Panc1 (cell line): Measurements from ENCODE around the gene CCDC158. TPM values are rescaled to one million over a fixed set of nuclear protein-coding genes. Genes with fewer than 3 reads are reported as not detected.

ENCODE experiments used
- ATAC-seq: fragments of 200-7000 bp; cut with Tn5 transposase; 2 replicates; pipeline ENCODE4 v1.9.1; 2020; ENCODE audit warnings: mild to moderate bottlenecking, moderate library complexity
- BruUV-seq: library from RNA; stranded (reverse); fragments of 400-500 nt; replicated peaks from 2 replicates; lab custom pipeline; 2021; lab: Mats Ljungman, UMichigan
- CTCF ChIA-PET: fragments of 300-600 bp; sonication (Branson Sonifier 250); formaldehyde crosslinking; loops from one replicate; lab custom pipeline; 2022; ENCODE audit warnings: antibody characterized with exemption; lab: Charles Lee
- POLR2A ChIA-PET: fragments of 300-600 bp; sonication (Branson Sonifier 250); formaldehyde crosslinking; loops from one replicate; lab custom pipeline; 2022; ENCODE audit warnings: antibody characterized with exemption; lab: Charles Lee
- DNase-seq: peaks from one replicate; pipeline ENCODE4 v3.0.0-alpha.2; 2010; ENCODE audit warnings: low read depth, low spot score
- H3K27ac ChIP-seq: 2 replicates; pipeline ENCODE4 v1.5.1; 2011; ENCODE audit warnings: mild to moderate bottlenecking, low read length, inconsistent platforms
- H3K27me3 ChIP-seq: fragments of 200-500 bp; sonication (Bioruptor generic); 2 replicates; pipeline ENCODE4 v1.6.0; 2014; ENCODE audit warnings: low read length, inconsistent platforms; ENCODE audit not compliant: control insufficient read depth, insufficient read depth
- H3K36me3 ChIP-seq: fragments of 200-500 bp; sonication (Bioruptor generic); 2 replicates; pipeline ENCODE4 v1.5.1; 2014; ENCODE audit warnings: inconsistent platforms, mild to moderate bottlenecking, low read length, moderate library complexity; ENCODE audit not compliant: control insufficient read depth, insufficient read depth
- H3K4me1 ChIP-seq: 2 replicates; pipeline ENCODE4 v1.5.1; 2011; ENCODE audit warnings: inconsistent platforms, mild to moderate bottlenecking, low read length, moderate library complexity; ENCODE audit not compliant: control insufficient read depth, insufficient read depth
- H3K4me3 ChIP-seq, 2 experiments: 2 replicates each; pipeline ENCODE4 v1.5.1; 2011 to 2012; ENCODE audit warnings: low read depth in 2 of 2, low read length in 2 of 2, mild to moderate bottlenecking in 2 of 2, inconsistent platforms in 1 of 2, moderate library complexity in 1 of 2
- H3K9me3 ChIP-seq: fragments of 200-500 bp; sonication (Bioruptor generic); 2 replicates; pipeline ENCODE4 v1.5.1; 2014; ENCODE audit warnings: low read depth, mild to moderate bottlenecking, inconsistent platforms, low read length, moderate library complexity; ENCODE audit not compliant: control insufficient read depth, insufficient read depth
- CTCF ChIP-seq: fragments of 450-650 bp; IDR thresholded peaks from 2 replicates; pipeline ENCODE4 v1.5.1; 2017; ENCODE audit warnings: mild to moderate bottlenecking
- POLR2AphosphoS5 ChIP-seq: IDR thresholded peaks from 2 replicates; pipeline ENCODE4 v1.6.1; 2012; ENCODE audit warnings: mild to moderate bottlenecking, low read depth, low read length, moderate library complexity
- REST ChIP-seq, 2 experiments: IDR thresholded peaks; 2 replicates each; pipeline ENCODE4 v1.6.1; 2011 to 2012; ENCODE audit warnings: low read depth in 2 of 2, control low read depth in 1 of 2, low read length in 1 of 2, mild to moderate bottlenecking in 1 of 2, moderate library complexity in 1 of 2; ENCODE audit not compliant: insufficient read depth in 1 of 2
- SIN3A ChIP-seq: IDR thresholded peaks from 2 replicates; pipeline ENCODE4 v1.6.1; 2012; ENCODE audit warnings: low read depth, mild to moderate bottlenecking, low read length, moderate library complexity, borderline replicate concordance; ENCODE audit not compliant: insufficient read depth
- TCF7L2 ChIP-seq: IDR thresholded peaks from 2 replicates; pipeline ENCODE4 v1.6.1; 2011; ENCODE audit warnings: mild to moderate bottlenecking, low read depth, low read length, inconsistent platforms
- in situ Hi-C: cut with HindIII; loops from 2 replicates; pipeline ENCODE4 v1.10.0; 2016; ENCODE audit warnings: low sequenced_read_pairs, low pct_unique_long_range_greater_than_20kb
- intact Hi-C: fragments of 100-400 bp; cut with micrococcal nuclease; formaldehyde crosslinking; loops from one replicate; pipeline ENCODE4 v1.10.0; 2022; ENCODE audit not compliant: unreplicated experiment
- total RNA-seq: library from RNA; stranded (reverse); gene quantifications from one replicate; pipeline ENCODE4 v1.2.1, GENCODE V29; 2021; ENCODE audit not compliant: unreplicated experiment

Gene CCDC158
- total RNA-seq, 1 experiment from 2014 or later = 0.28 TPM

GRCh38 chr4:76280488-76281441 lies 140.2 kb downstream of the CCDC158 start:
- Histone ChIP-seq H3K36me3 (no peaks in the 10 kb centered on the region), H3K27me3 (no peaks in the 10 kb centered on the region), H3K4me3 (no peak overlapping the region), H3K9me3 (no peaks in the 10 kb centered on the region), H3K4me1 (no peaks in the 10 kb centered on the region), H3K27ac (no peak overlapping the region)
- no TSS peak for BruUV-seq
- in situ Hi-C loops (no loop called here), intact Hi-C loops (no loop called here)
- ATAC-seq (no peak), DNase-seq (no peak)
- no peak for TF ChIP-seq REST (IDR thresholded peaks at IDR 0.05; ENCODE audit: insufficient read depth in 1 of 2, low read depth in 2 of 2, low read length in 1 of 2)
- no peak for TF ChIP-seq CTCF
- TF ChIP-seq SIN3A = no peak
- TF ChIP-seq TCF7L2 = no peak
- TF ChIP-seq POLR2AphosphoS5 = no peak
- ChIA-PET POLR2A (no interaction called here), CTCF (no interaction called here)

GRCh38 chr4:76279462-76279861 lies 141.5 kb downstream of the CCDC158 start:
- Histone ChIP-seq H3K9me3 (no peaks in the 10 kb centered on the region), H3K4me1 (no peaks in the 10 kb centered on the region), H3K4me3 (no peak overlapping the region), H3K27ac (no peak overlapping the region), H3K36me3 (no peaks in the 10 kb centered on the region), H3K27me3 (no peaks in the 10 kb centered on the region)
- intact Hi-C loops = no loop called here
- in situ Hi-C loops = no loop called here
- CTCF ChIA-PET = no interaction called here
- BruUV-seq = no TSS peak
- POLR2A ChIA-PET = no interaction called here
- DNase-seq = no peak
- no peak for TF ChIP-seq TCF7L2
- no peak for TF ChIP-seq CTCF
- TF ChIP-seq POLR2AphosphoS5 = no peak
- TF ChIP-seq REST (IDR thresholded peaks at IDR 0.05; ENCODE audit: insufficient read depth in 1 of 2, low read depth in 2 of 2, low read length in 1 of 2) = no peak
- no peak for TF ChIP-seq SIN3A
- ATAC-seq = no peak
